Skeletal muscle tissue (tissue), 4 donors: ENCODE data around the gene DHRS7C. TPM values are rescaled to one million over a fixed set of nuclear protein-coding genes. Genes with fewer than 3 reads are reported as not detected.

ENCODE experiments used
- H3K27ac ChIP-seq: one replicate; pipeline ENCODE4 v1.7.0; 2013; ENCODE audit warnings: mild to moderate bottlenecking, low read depth, low read length, inconsistent platforms
- H3K27me3 ChIP-seq, 3 donors: one replicate each; pipeline ENCODE4 v1.7.0; 2013; ENCODE audit warnings: low read length in 3 of 3; ENCODE audit not compliant: control insufficient read depth in 3 of 3, insufficient read depth in 3 of 3
- H3K36me3 ChIP-seq, 3 donors: one replicate each; pipeline ENCODE4 v1.7.0; 2013; ENCODE audit warnings: low read length in 3 of 3; ENCODE audit not compliant: control insufficient read depth in 3 of 3, insufficient read depth in 3 of 3
- H3K4me1 ChIP-seq, 3 donors: one replicate each; pipeline ENCODE4 v1.7.0; 2013; ENCODE audit warnings: low read length in 3 of 3, mild to moderate bottlenecking in 3 of 3; ENCODE audit not compliant: control insufficient read depth in 3 of 3, insufficient read depth in 3 of 3
- H3K4me3 ChIP-seq, 3 donors: one replicate each; pipeline ENCODE4 v1.7.0; 2013; ENCODE audit warnings: low read length in 3 of 3
- H3K9ac ChIP-seq, 3 donors: one replicate each; pipeline ENCODE4 v1.7.0; 2013; ENCODE audit warnings: low read length in 3 of 3, mild to moderate bottlenecking in 3 of 3, moderate library complexity in 2 of 3, low read depth in 1 of 3
- H3K9me3 ChIP-seq, 3 donors: one replicate each; pipeline ENCODE4 v1.7.0; 2013; ENCODE audit warnings: low read length in 3 of 3; ENCODE audit not compliant: control insufficient read depth in 3 of 3
- total RNA-seq: library from RNA; depleted of rRNA; stranded (reverse); fragments of >200 nt; gene quantifications from one replicate; pipeline ENCODE4 v1.2.3, GENCODE V29; 2014
- donor health status: Osteomylitis.

Gene DHRS7C
- total RNA-seq, 1 donor from 2014 or later: 163 TPM

- H3K9ac ChIP-seq: no peak overlapping the region
- no peak overlapping the region for H3K4me3 ChIP-seq
- no peaks in the 10 kb centered on the region for H3K9me3 ChIP-seq
- H3K4me1 ChIP-seq: no peaks in the 10 kb centered on the region
- no peaks in the 10 kb centered on the region for H3K36me3 ChIP-seq
- no peak overlapping the region for H3K27ac ChIP-seq
- no peaks in the 10 kb centered on the region for H3K27me3 ChIP-seq
These were observed 19.7 kb upstream of the DHRS7C start for GRCh38 chr17:9811086-9811485.

DNA sequence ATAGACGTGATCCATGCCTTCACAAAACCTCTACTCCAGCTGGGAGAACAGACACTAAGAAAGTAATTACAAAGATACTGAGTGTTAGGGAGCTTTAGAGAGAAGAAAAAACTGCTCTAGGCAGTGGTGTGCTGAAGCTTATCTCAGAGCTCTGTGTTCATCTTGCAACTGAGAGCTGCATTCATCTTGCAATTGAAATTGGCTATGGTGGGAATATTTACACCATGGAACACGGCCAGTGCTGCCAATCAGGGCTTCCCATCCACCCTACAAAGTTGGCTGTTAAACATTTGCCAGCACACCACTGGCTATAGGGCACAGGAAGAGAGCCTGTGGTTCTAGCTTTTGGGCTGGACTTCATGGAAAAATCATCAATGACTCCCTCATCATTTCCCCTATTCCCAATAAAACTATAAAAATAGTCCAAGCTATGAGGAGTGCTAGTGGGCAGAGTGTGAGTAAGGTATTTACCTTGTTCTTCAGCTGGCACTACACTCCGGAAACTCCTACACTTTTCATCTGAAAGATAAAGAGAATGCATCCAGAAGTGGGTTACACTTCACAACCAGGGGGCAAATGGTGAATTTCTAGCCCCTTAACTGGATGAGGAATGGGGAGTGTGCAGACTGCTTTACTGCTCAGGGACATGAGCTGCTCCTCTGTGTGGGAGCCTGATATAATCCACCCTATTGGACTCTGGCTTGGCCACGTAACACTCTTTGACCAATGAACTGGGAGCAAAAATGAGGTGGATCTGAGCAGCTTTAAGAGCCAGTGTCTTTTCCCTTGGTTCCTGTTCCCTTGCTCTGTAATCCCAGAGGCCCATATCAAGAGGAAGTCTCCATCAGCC is 18.9 kb upstream of the DHRS7C start:
- Histone ChIP-seq H3K4me3 (no peak overlapping the region), H3K4me1 (no peaks in the 10 kb centered on the region), H3K27ac (no peak overlapping the region), H3K27me3 (no peaks in the 10 kb centered on the region), H3K9me3 (peaks cover 0 to 3% (median 0%) of the 10 kb centered on the region in 3 donors), H3K36me3 (no peaks in the 10 kb centered on the region), H3K9ac (no peak overlapping the region)

DNA sequence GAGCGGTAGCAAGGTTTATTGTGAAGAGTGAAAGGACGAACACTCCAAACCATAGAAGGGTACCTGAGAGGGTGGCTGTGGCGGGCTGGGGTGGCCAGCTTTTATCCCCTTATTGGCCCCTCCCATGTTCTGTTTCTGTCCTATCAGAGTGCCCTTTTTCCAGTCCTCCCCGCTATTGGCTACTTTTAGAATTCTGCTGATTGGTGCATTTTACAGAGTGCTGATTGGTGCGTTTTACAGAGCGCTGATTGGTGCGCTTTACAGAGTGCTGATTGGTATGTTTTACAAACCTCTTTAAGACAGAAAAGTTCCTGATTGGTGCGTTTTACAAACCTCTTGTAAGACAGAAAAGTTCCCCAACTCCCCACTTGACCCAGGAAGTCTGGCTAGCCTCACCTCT is 18.0 kb upstream of the DHRS7C start:
- H3K9me3 ChIP-seq: peaks cover 0 to 3% (median 2%) of the 10 kb centered on the region in 3 donors
- no peaks in the 10 kb centered on the region for H3K36me3 ChIP-seq
- H3K9ac ChIP-seq: no peak overlapping the region
- H3K27ac ChIP-seq: no peak overlapping the region
- H3K4me3 ChIP-seq: no peak overlapping the region
- H3K27me3 ChIP-seq: no peaks in the 10 kb centered on the region
- no peaks in the 10 kb centered on the region for H3K4me1 ChIP-seq

DNA sequence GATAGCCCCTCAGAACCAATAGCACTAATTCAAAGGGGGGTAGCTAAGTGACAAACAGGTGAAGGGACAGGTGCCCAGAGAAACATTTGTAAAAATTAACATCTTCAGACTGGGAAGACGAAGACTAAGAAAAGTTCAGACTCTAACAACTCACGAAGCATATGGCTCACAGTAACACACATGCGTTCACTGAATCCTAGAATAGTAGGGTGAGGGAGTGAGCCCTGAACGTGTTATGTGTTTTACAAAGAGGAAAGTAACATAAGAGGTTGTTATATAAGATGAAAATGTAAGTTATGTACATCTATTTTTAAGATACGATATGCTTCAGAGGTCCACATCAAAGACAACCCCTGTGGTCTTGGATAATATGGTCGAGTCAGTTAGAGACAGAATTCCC is 15.3 kb upstream of the DHRS7C start:
- Histone ChIP-seq H3K4me1 (peaks cover 0 to 4% (median 0%) of the 10 kb centered on the region in 3 donors), H3K4me3 (no peak overlapping the region), H3K27me3 (peaks cover 0 to 2% (median 0%) of the 10 kb centered on the region in 3 donors), H3K9ac (no peak overlapping the region), H3K36me3 (no peaks in the 10 kb centered on the region), H3K9me3 (peaks cover 2 to 4% (median 3%) of the 10 kb centered on the region in 3 donors), H3K27ac (no peak overlapping the region)

DNA sequence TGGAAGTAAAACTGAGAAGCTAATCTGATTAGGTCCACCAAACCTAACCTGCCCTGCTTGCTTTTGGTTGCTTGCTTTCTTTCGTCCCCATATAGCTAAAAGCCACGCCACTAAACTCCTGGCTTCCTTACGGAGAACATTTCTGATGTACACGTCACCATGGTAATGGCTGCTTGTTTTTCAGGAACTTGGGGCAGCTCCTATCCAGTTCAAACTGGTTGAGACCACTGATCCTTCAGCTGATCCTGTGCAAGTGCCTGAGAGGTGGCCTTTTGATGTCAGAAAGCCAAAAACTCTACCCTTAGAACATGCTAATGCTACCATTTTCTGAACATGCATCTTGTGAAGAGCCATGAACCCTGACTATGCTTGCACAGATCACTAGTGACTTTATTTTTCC is 14.4 kb upstream of the DHRS7C start:
- no peak overlapping the region for H3K9ac ChIP-seq
- peaks cover 2 to 4% (median 3%) of the 10 kb centered on the region in 3 donors for H3K9me3 ChIP-seq
- H3K4me1 ChIP-seq: peaks cover 0 to 4% (median 0%) of the 10 kb centered on the region in 3 donors
- peaks cover 0 to 2% (median 0%) of the 10 kb centered on the region in 3 donors for H3K27me3 ChIP-seq
- H3K4me3 ChIP-seq: no peak overlapping the region
- no peaks in the 10 kb centered on the region for H3K36me3 ChIP-seq
- H3K27ac ChIP-seq: no peak overlapping the region

GRCh38 chr17:9802697-9803096 is 11.3 kb upstream of the DHRS7C start:
- Histone ChIP-seq H3K4me3 (no peak overlapping the region), H3K9me3 (peaks cover 2 to 4% (median 3%) of the 10 kb centered on the region in 3 donors), H3K4me1 (peaks cover 0 to 4% (median 0%) of the 10 kb centered on the region in 3 donors), H3K27me3 (peaks cover 0 to 2% (median 0%) of the 10 kb centered on the region in 3 donors), H3K27ac (no peak overlapping the region), H3K9ac (no peak overlapping the region), H3K36me3 (no peaks in the 10 kb centered on the region)

GRCh38 chr17:9802294-9802693 is 10.9 kb upstream of the DHRS7C start:
- no peaks in the 10 kb centered on the region for H3K36me3 ChIP-seq
- H3K9me3 ChIP-seq: peaks cover 2 to 4% (median 3%) of the 10 kb centered on the region in 3 donors
- H3K27ac ChIP-seq: no peak overlapping the region
- H3K4me3 ChIP-seq: no peak overlapping the region
- peaks cover 0 to 4% (median 0%) of the 10 kb centered on the region in 3 donors for H3K4me1 ChIP-seq
- no peak overlapping the region for H3K9ac ChIP-seq
- H3K27me3 ChIP-seq: peaks cover 0 to 2% (median 0%) of the 10 kb centered on the region in 3 donors

DNA sequence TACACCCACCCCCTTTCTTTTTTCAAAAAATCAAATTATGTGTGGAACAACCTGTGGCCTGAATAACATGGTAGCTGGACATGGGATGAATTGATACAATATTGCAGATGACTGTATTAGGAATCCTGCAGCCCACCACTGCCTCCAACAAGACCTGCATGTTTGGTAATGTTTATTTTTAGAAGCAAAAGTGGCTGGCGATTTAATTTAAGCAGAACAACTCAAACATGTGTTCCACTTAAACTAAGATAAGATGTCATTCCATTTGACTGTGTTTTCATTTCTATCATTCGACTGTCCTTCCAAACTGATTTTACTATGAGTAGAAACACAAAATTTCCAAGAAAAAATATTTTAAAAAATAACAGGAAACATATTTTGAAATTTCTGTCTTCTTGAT is 10.1 kb upstream of the DHRS7C start:
- no peak overlapping the region for H3K27ac ChIP-seq
- no peak overlapping the region for H3K9ac ChIP-seq
- no peak overlapping the region for H3K4me3 ChIP-seq
- H3K4me1 ChIP-seq: peaks cover 0 to 4% (median 0%) of the 10 kb centered on the region in 3 donors
- H3K9me3 ChIP-seq: peaks cover 2 to 4% (median 3%) of the 10 kb centered on the region in 3 donors
- peaks cover 0 to 2% (median 0%) of the 10 kb centered on the region in 3 donors for H3K27me3 ChIP-seq
- no peaks in the 10 kb centered on the region for H3K36me3 ChIP-seq

DNA sequence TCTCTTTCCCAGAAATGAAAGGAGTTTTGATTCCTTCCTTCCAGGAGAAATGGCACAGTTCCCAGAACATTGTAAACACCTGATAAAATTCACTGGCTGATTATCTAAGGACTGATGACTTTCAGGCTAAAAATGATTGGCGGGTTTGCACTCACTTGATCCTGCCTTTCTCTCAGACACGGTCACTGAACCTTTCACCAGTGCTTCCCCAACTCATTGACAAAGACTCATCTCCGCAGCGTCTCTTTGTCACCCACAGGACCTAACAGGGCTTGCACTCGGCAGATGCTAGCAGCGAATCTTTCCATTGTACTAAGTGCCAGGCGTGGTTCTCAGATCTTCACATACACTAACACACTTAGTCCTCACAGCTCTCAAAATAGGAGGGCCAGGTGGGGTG is 7.3 kb upstream of the DHRS7C start:
- no peak overlapping the region for H3K4me3 ChIP-seq
- H3K27me3 ChIP-seq: peaks cover 0 to 2% (median 0%) of the 10 kb centered on the region in 3 donors
- H3K9me3 ChIP-seq: peaks cover 0 to 2% (median 0%) of the 10 kb centered on the region in 3 donors
- H3K36me3 ChIP-seq: no peaks in the 10 kb centered on the region
- H3K27ac ChIP-seq: no peak overlapping the region
- peaks cover 0 to 4% (median 0%) of the 10 kb centered on the region in 3 donors for H3K4me1 ChIP-seq
- no peak overlapping the region for H3K9ac ChIP-seq

- Histone ChIP-seq H3K4me3 (no peak overlapping the region), H3K9me3 (no peaks in the 10 kb centered on the region), H3K4me1 (peaks cover 0 to 4% (median 0%) of the 10 kb centered on the region in 3 donors), H3K27me3 (peaks cover 0 to 2% (median 0%) of the 10 kb centered on the region in 3 donors), H3K36me3 (no peaks in the 10 kb centered on the region), H3K27ac (no peak overlapping the region), H3K9ac (no peak overlapping the region)
These were observed 6.6 kb upstream of the DHRS7C start for GRCh38 chr17:9798008-9798407.
